K562 treated with DMSO at 1 percent for 4 hours (cell line): ENCODE data around the gene NCK1. TPM values are rescaled to one million over a fixed set of nuclear protein-coding genes. Genes with fewer than 3 reads are reported as not detected.

Source experiments
- total RNA-seq: library from RNA; unstranded; fragments of 300-600 nt; gene quantifications from 2 replicates; pipeline ENCODE4 v1.2.3, GENCODE V29; 2022; ENCODE audit not compliant: insufficient read depth

NCK1 gene
- 9.2 and 16.8 TPM in 2 replicates for total RNA-seq

GRCh38 chr3:136861890-136862616 lies at the start of gene NCK1:
TSS of gene NCK1 (plus strand) at chr3:136862208. CDS start at chr3:136928002, 65,794 bp downstream.

GRCh38 chr3:136818769-136819391 lies 43.1 kb upstream of the NCK1 start, which contains the start of gene SLC35G2:
TSS of gene SLC35G2 (plus strand) at chr3:136819126. CDS start at chr3:136854461, 35,335 bp downstream.

GRCh38 chr3:136957751-136958288 lies 95.8 kb downstream of the NCK1 start, which contains the start of gene IL20RB:
TSS of gene IL20RB (plus strand) at chr3:136957983. CDS start at chr3:136958114, 131 bp downstream.

Other genes starting within 250 kb of the NCK1 start
- 4.2 and 5.7 TPM in 2 replicates for gene STAG1, start 109.8 kb upstream of the NCK1 start, total RNA-seq
- gene SLC35G2, start 43.1 kb upstream of the NCK1 start, total RNA-seq, result 3.0 and 4.7 TPM in 2 replicates
- gene IL20RB, start 95.8 kb downstream of the NCK1 start, total RNA-seq, result 32.6 and 49.1 TPM in 2 replicates